IMR-90 (cell line): Measurements from ENCODE around the gene USPL1. TPM values are rescaled to one million over a fixed set of nuclear protein-coding genes. Genes with fewer than 3 reads are reported as not detected.

Source experiments
- ATAC-seq: fragments of 200-7000 bp; cut with Tn5 transposase; 2 replicates; pipeline ENCODE4 v1.9.1; 2020; ENCODE audit warnings: low read depth, mild to moderate bottlenecking, moderate library complexity
- BruUV-seq: library from RNA; stranded (reverse); fragments of 400-500 nt; replicated peaks from 2 replicates; lab custom pipeline; 2021; lab: Mats Ljungman, UMichigan
- CTCF ChIA-PET: fragments of 300-600 bp; formaldehyde crosslinking; extraction: SDS; loops from one replicate; lab custom pipeline; 2021; ENCODE audit warnings: antibody characterized with exemption; lab: Yijun Ruan, JAX
- POLR2A ChIA-PET: fragments of 300-600 bp; sonication (Branson Sonifier 250); formaldehyde crosslinking; loops from one replicate; lab custom pipeline; 2022; ENCODE audit warnings: antibody characterized with exemption; ENCODE audit not compliant: unreplicated experiment; lab: Charles Lee
- DNase-seq: peaks from one replicate; pipeline ENCODE4 v3.0.0; 2013
- H2AFZ ChIP-seq: replicated peaks from 2 replicates; pipeline ENCODE3; 2013; ENCODE audit warnings: low read length, mild to moderate bottlenecking; ENCODE audit not compliant: poor library complexity
- H2AK5ac ChIP-seq: 2 replicates; pipeline ENCODE4 v1.6.1; 2013; ENCODE audit warnings: low read depth, low read length, inconsistent platforms
- H2AK9ac ChIP-seq: replicated peaks from 2 replicates; pipeline ENCODE3; 2013; ENCODE audit warnings: mild to moderate bottlenecking, low read depth, low read length, moderate library complexity; ENCODE audit not compliant: poor library complexity
- H2BK120ac ChIP-seq: 2 replicates; pipeline ENCODE4 v1.6.1; 2013; ENCODE audit warnings: low read depth, low read length, inconsistent platforms
- H2BK15ac ChIP-seq: 3 replicates; pipeline ENCODE4 v1.6.1; 2013; ENCODE audit warnings: low read depth, low read length, inconsistent platforms
- H2BK20ac ChIP-seq: 2 replicates; pipeline ENCODE4 v1.6.1; 2013; ENCODE audit warnings: low read depth, mild to moderate bottlenecking, inconsistent platforms, low read length, moderate library complexity
- H2BK5ac ChIP-seq: 2 replicates; pipeline ENCODE4 v1.6.1; 2013; ENCODE audit warnings: mild to moderate bottlenecking, low read depth, low read length, inconsistent platforms; ENCODE audit not compliant: poor library complexity, severe bottlenecking
- H3K14ac ChIP-seq: replicated peaks from 2 replicates; pipeline ENCODE4 v1.6.1; 2013; ENCODE audit warnings: low read depth, low read length, inconsistent platforms
- H3K18ac ChIP-seq: 2 replicates; pipeline ENCODE4 v1.6.1; 2013; ENCODE audit warnings: low read depth, low read length, control low read depth
- H3K23ac ChIP-seq: 2 replicates; pipeline ENCODE4 v1.6.1; 2013; ENCODE audit warnings: low read depth, low read length, inconsistent platforms
- H3K27ac ChIP-seq: 2 replicates; pipeline ENCODE4 v1.5.1; 2013; ENCODE audit warnings: mild to moderate bottlenecking, control low read depth, low read length; ENCODE audit not compliant: insufficient read depth
- H3K27me3 ChIP-seq: 2 replicates; pipeline ENCODE4 v1.6.1; 2013; ENCODE audit warnings: low read length; ENCODE audit not compliant: control insufficient read depth, insufficient read depth
- H3K36me3 ChIP-seq: 2 replicates; pipeline ENCODE4 v1.6.1; 2013; ENCODE audit warnings: low read length, mixed read lengths; ENCODE audit not compliant: control insufficient read depth, insufficient read depth
- H3K4ac ChIP-seq: 2 replicates; pipeline ENCODE4 v1.6.1; 2013; ENCODE audit warnings: low read depth, low read length, inconsistent platforms
- H3K4me1 ChIP-seq: 2 replicates; pipeline ENCODE4 v1.6.1; 2013; ENCODE audit warnings: low read length, mixed read lengths; ENCODE audit not compliant: control insufficient read depth, insufficient read depth
- H3K4me2 ChIP-seq: 2 replicates; pipeline ENCODE4 v1.6.1; 2013; ENCODE audit warnings: low read depth, mild to moderate bottlenecking, control low read depth, low read length, moderate library complexity
- H3K4me3 ChIP-seq: 2 replicates; pipeline ENCODE4 v1.5.1; 2013; ENCODE audit warnings: low read depth, mild to moderate bottlenecking, control low read depth, low read length, moderate library complexity; ENCODE audit not compliant: insufficient read depth
- H3K56ac ChIP-seq: 2 replicates; pipeline ENCODE4 v1.6.1; 2013; ENCODE audit warnings: low read length, inconsistent platforms; ENCODE audit not compliant: insufficient read depth; ENCODE audit errors: extremely low read depth
- H3K79me1 ChIP-seq, 2 experiments: 2 replicates each; pipeline ENCODE4 v1.6.1; 2013; ENCODE audit warnings: low read length in 2 of 2, inconsistent platforms in 1 of 2, low read depth in 1 of 2
- H3K9ac ChIP-seq: 2 replicates; pipeline ENCODE4 v1.6.1; 2013; ENCODE audit warnings: low read depth, low read length, control low read depth
- H3K9me1 ChIP-seq: 2 replicates; pipeline ENCODE4 v1.6.1; 2013; ENCODE audit warnings: low read length, inconsistent platforms; ENCODE audit not compliant: insufficient read depth
- H3K9me3 ChIP-seq: 2 replicates; pipeline ENCODE4 v1.6.1; 2013; ENCODE audit warnings: low read length; ENCODE audit not compliant: control insufficient read depth, insufficient read depth
- H4K20me1 ChIP-seq: 2 replicates; pipeline ENCODE4 v1.6.1; 2013; ENCODE audit warnings: low read length, inconsistent platforms; ENCODE audit not compliant: insufficient read depth
- H4K5ac ChIP-seq: 2 replicates; pipeline ENCODE4 v1.6.1; 2013; ENCODE audit warnings: mild to moderate bottlenecking, low read depth, low read length, control low read depth
- H4K8ac ChIP-seq, 2 experiments: 2 replicates each; pipeline ENCODE4 v1.6.1; 2013; ENCODE audit warnings: low read depth in 2 of 2, low read length in 2 of 2, control low read depth in 1 of 2, inconsistent platforms in 1 of 2
- H4K91ac ChIP-seq: 2 replicates; pipeline ENCODE4 v1.6.1; 2013; ENCODE audit warnings: low read depth, low read length, inconsistent platforms; ENCODE audit not compliant: insufficient read depth
- BHLHE40 ChIP-seq: fragments of 150-350 bp; IDR thresholded peaks from 2 replicates; pipeline ENCODE4 v1.6.1; 2016; ENCODE audit warnings: mild to moderate bottlenecking, low read depth, low read length
- CEBPB ChIP-seq: IDR thresholded peaks from 2 replicates; pipeline ENCODE4 v1.6.1; 2012; ENCODE audit warnings: low read depth, low read length, improper control_type of control experiment
- FOS ChIP-seq: fragments of 150-350 bp; IDR thresholded peaks from 2 replicates; pipeline ENCODE4 v1.6.1; 2016; ENCODE audit warnings: low read depth, low read length
- MAFK ChIP-seq: IDR thresholded peaks from 2 replicates; pipeline ENCODE4 v1.6.1; 2012; ENCODE audit warnings: low read depth, low read length, improper control_type of control experiment
- MAZ ChIP-seq: IDR thresholded peaks from 2 replicates; pipeline ENCODE4 v1.6.1; 2012; ENCODE audit warnings: low read depth, mild to moderate bottlenecking, low read length, improper control_type of control experiment, moderate library complexity, borderline replicate concordance
- MXI1 ChIP-seq: IDR thresholded peaks from 2 replicates; pipeline ENCODE4 v1.6.1; 2012; ENCODE audit warnings: low read depth, mild to moderate bottlenecking, low read length, moderate library complexity, borderline replicate concordance
- POLR2A ChIP-seq: IDR thresholded peaks from 2 replicates; pipeline ENCODE4 v1.6.1; 2012; ENCODE audit warnings: mild to moderate bottlenecking, low read depth, low read length
- RAD21 ChIP-seq: IDR thresholded peaks from 2 replicates; pipeline ENCODE4 v1.6.1; 2012; ENCODE audit warnings: low read length, improper control_type of control experiment
- RCOR1 ChIP-seq: IDR thresholded peaks from 2 replicates; pipeline ENCODE4 v1.6.1; 2012; ENCODE audit warnings: mild to moderate bottlenecking, low read length, improper control_type of control experiment; ENCODE audit not compliant: insufficient replicate concordance
- WGBS, 2 experiments: methylation state at CpG; one replicate each; pipeline versions ENCODE4 v1.1.5 to v1.1.7; 2013; ENCODE audit warnings: missing lambda C conversion rate in 2 of 2; ENCODE audit not compliant: insufficient read length in 1 of 2; ENCODE audit errors: extremely low coverage in 2 of 2; 5-methylcytosine and 5-hydroxymethylcytosine counted together
- dilution Hi-C: fragments of 300-500 bp; cut with HindIII; formaldehyde crosslinking; loops from one replicate; pipeline ENCODE4 v1.14.3; 2018; ENCODE audit warnings: low sequenced_read_pairs; ENCODE audit not compliant: unreplicated experiment
- in situ Hi-C: fragments of 300-500 bp; cut with MboI; formaldehyde crosslinking; loops from 3 replicates; pipeline ENCODE4 v1.14.3; 2019; ENCODE audit warnings: low sequenced_read_pairs, inconsistent platforms, mixed read lengths
- intact Hi-C: fragments of 100-400 bp; cut with micrococcal nuclease; formaldehyde crosslinking; loops from 2 replicates; pipeline ENCODE4 v1.10.0; 2022
- polyA plus RNA-seq, 3 experiments: library from polyadenylated mRNA; depleted of rRNA; stranded (reverse); fragments of >200 nt; gene quantifications; 2 replicates each; pipeline ENCODE4 v1.2.3, GENCODE V29; 2012; ENCODE audit warnings: low replicate concordance in 1 of 3
- total RNA-seq: library from RNA; depleted of rRNA; stranded (reverse); fragments of >200 nt; gene quantifications from 2 replicates; pipeline ENCODE4 v1.2.3, GENCODE V29; 2012
- TF ChIP-seq, protein P1 (sequence below): fragments of 150-350 bp; IDR thresholded peaks from 2 replicates; pipeline ENCODE4 v1.6.1; 2016; ENCODE audit warnings: low read depth, mild to moderate bottlenecking, low read length, moderate library complexity, borderline replicate concordance
- TF ChIP-seq, protein P2 (sequence below): conservative IDR thresholded peaks from 2 replicates; pipeline ENCODE4 v1.5.1; 2012; ENCODE audit warnings: mild to moderate bottlenecking, low read depth, low read length, improper control_type of control experiment
- TF ChIP-seq, protein P3 (sequence below): fragments of 150-350 bp; IDR thresholded peaks from 2 replicates; pipeline ENCODE4 v1.6.1; 2017; ENCODE audit warnings: mild to moderate bottlenecking, antibody characterized with exemption, low read length, low read depth

USPL1 gene
- total and polyA plus RNA-seq, 2 of the 4 experiments (the other 2 are of a cell fraction), result 12.1 to 15.4 TPM

DNA sequence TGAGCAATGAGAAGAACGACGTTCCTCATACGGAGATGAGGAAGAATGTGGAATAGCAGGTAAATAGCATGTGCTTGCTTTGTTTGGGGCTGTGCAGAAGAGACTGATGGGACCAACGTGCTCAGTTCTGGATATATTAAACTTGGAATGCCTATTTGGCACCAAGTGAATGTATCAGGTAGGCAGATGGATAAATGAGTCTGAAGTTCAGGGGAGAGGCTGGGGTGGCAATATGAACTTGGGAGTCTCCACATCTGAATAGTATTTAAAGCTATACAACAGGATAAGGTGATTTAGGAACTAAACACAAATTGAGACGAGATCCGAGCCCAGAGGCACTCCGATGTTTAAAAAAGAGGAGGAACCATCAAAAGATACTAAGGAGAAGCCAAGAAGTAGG lies 12.7 kb upstream of the USPL1 start:
- Histone ChIP-seq H2AFZ (no peak overlapping the region), H3K56ac (no peak overlapping the region), H2BK120ac (no peak overlapping the region), H2AK5ac (no peak overlapping the region), H3K27me3 (no peaks in the 10 kb centered on the region), H3K23ac (no peak overlapping the region), H3K4me1 (peaks cover 2% of the 10 kb centered on the region; the same call in 1 of the 2 replicates), H2BK20ac (no peak overlapping the region), H3K36me3 (no peaks in the 10 kb centered on the region), H3K18ac (no peak overlapping the region), H3K4ac (no peak overlapping the region), H3K79me1 (peaks cover 0 to 8% of the 10 kb centered on the region in 2 experiments; a peak in 2 of 4 replicates), H3K9me1 (peaks cover 3% of the 10 kb centered on the region; the same call in 1 of the 2 replicates), H2AK9ac (no peak overlapping the region), H2BK5ac (no peak overlapping the region), H3K9ac (no peak overlapping the region), H4K5ac (no peak overlapping the region), H3K27ac (no peak overlapping the region), H4K91ac (no peak overlapping the region), H4K8ac (no peak overlapping the region), H3K14ac (no peak overlapping the region), H2BK15ac (no peak overlapping the region), H4K20me1 (no peaks in the 10 kb centered on the region), H3K4me2 (no peak overlapping the region), H3K4me3 (no peak overlapping the region), H3K9me3 (no peaks in the 10 kb centered on the region)
- ATAC-seq (no peak), DNase-seq (no peak)
- POLR2A ChIA-PET, result no interaction called here
- WGBS, 2 experiments, result 91% methylated on average over 6 of the region's 7 CpGs; no CpG with 5 or more reads in 1 of the 2 experiments
- CTCF ChIA-PET, result no interaction called here
- dilution Hi-C loops, result no loop called here
- TF ChIP-seq, protein P1, sequence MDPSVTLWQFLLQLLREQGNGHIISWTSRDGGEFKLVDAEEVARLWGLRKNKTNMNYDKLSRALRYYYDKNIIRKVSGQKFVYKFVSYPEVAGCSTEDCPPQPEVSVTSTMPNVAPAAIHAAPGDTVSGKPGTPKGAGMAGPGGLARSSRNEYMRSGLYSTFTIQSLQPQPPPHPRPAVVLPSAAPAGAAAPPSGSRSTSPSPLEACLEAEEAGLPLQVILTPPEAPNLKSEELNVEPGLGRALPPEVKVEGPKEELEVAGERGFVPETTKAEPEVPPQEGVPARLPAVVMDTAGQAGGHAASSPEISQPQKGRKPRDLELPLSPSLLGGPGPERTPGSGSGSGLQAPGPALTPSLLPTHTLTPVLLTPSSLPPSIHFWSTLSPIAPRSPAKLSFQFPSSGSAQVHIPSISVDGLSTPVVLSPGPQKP, result no peak
- TF ChIP-seq RAD21 (no peak), MAZ (no peak), MXI1 (no peak), CEBPB (no peak), FOS (no peak), RCOR1 (no peak), MAFK (no peak), BHLHE40 (no peak), POLR2A (no peak)
- TF ChIP-seq, protein P2, sequence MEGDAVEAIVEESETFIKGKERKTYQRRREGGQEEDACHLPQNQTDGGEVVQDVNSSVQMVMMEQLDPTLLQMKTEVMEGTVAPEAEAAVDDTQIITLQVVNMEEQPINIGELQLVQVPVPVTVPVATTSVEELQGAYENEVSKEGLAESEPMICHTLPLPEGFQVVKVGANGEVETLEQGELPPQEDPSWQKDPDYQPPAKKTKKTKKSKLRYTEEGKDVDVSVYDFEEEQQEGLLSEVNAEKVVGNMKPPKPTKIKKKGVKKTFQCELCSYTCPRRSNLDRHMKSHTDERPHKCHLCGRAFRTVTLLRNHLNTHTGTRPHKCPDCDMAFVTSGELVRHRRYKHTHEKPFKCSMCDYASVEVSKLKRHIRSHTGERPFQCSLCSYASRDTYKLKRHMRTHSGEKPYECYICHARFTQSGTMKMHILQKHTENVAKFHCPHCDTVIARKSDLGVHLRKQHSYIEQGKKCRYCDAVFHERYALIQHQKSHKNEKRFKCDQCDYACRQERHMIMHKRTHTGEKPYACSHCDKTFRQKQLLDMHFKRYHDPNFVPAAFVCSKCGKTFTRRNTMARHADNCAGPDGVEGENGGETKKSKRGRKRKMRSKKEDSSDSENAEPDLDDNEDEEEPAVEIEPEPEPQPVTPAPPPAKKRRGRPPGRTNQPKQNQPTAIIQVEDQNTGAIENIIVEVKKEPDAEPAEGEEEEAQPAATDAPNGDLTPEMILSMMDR, result no peak
- TF ChIP-seq, protein P3, sequence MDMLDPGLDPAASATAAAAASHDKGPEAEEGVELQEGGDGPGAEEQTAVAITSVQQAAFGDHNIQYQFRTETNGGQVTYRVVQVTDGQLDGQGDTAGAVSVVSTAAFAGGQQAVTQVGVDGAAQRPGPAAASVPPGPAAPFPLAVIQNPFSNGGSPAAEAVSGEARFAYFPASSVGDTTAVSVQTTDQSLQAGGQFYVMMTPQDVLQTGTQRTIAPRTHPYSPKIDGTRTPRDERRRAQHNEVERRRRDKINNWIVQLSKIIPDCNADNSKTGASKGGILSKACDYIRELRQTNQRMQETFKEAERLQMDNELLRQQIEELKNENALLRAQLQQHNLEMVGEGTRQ, result no peak
- in situ Hi-C loops, result no loop called here
- BruUV-seq, result no TSS peak
- intact Hi-C loops, result no loop called here
